Endothelial cell (in vitro differentiated cells): ENCODE measurements around the gene VEGFA. TPM values are rescaled to one million over a fixed set of nuclear protein-coding genes. Genes with fewer than 3 reads are reported as not detected.

Source experiments
- DNase-seq: peaks from one replicate; pipeline ENCODE4 v3.0.0; 2021; ENCODE audit warnings: low spot score
- H3K27ac Mint-ChIP-seq: one replicate; pipeline ENCODE4 v1.8.0; 2021; ENCODE audit warnings: mixed read lengths, inconsistent platforms; ENCODE audit not compliant: unreplicated experiment
- H3K27me3 Mint-ChIP-seq: one replicate; pipeline ENCODE4 v1.8.0; 2021; ENCODE audit warnings: mild to moderate bottlenecking, moderate library complexity, mixed read lengths, inconsistent platforms; ENCODE audit not compliant: unreplicated experiment
- H3K36me3 Mint-ChIP-seq: one replicate; pipeline ENCODE4 v1.8.0; 2021; ENCODE audit warnings: mild to moderate bottlenecking, low read depth, mixed read lengths, inconsistent platforms; ENCODE audit not compliant: unreplicated experiment
- H3K4me1 Mint-ChIP-seq: one replicate; pipeline ENCODE4 v1.8.0; 2021; ENCODE audit warnings: mild to moderate bottlenecking, mixed read lengths, inconsistent platforms; ENCODE audit not compliant: unreplicated experiment
- H3K4me3 Mint-ChIP-seq: one replicate; pipeline ENCODE4 v1.8.0; 2021; ENCODE audit warnings: mild to moderate bottlenecking, mixed read lengths, inconsistent platforms; ENCODE audit not compliant: unreplicated experiment
- H3K9me3 Mint-ChIP-seq: one replicate; pipeline ENCODE4 v1.8.0; 2021; ENCODE audit warnings: mixed read lengths, inconsistent platforms; ENCODE audit not compliant: unreplicated experiment
- total RNA-seq: library from RNA; stranded (reverse); fragmentation: NEBNext Ultra II Directional; extraction: Animal tissue kit (Norgen Biotek cat#: 25700); gene quantifications from one replicate; pipeline ENCODE4 v1.2.1, GENCODE V29; 2021; ENCODE audit not compliant: unreplicated experiment
- TF ChIP-seq, protein P1 (sequence below): fragments of 200-600 bp; sonication (generic); IDR thresholded peaks from one replicate; pipeline ENCODE4 v1.5.0; 2021; ENCODE audit warnings: antibody characterized with exemption; ENCODE audit not compliant: unreplicated experiment

VEGFA gene
- total RNA-seq, 1 donor from 2014 or later, result 3.5 TPM

DNA sequence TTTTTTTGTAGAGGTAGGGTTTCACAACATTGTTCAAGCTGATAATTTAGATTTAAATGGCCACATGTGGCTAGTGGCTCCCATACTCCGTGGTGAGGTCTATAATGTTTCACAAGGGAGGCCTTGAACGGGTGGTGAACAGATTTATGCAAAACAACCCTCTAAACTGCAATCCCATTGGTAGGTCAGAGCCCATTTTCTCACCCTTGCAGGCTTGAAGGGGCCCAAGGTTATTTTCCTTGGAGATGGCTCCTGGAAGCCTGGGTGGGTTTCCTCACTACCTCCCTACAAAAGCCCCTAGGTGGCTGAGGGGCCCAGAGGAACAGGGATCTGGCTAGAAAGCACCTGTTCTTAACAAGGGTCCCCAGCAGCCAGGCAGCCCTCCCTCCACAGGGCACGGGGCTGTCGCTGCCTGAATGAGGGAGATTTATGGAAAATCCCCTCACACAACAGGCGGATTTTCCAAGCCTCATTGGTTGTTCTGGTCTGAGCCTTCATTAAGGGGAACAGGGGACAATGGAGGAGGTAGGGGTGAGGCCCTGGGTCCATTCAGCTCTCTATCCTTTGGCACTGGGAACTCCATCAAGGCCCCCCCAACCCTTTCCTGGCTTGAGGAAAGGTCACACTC lies 64.6 kb downstream of the VEGFA start:
- no peak overlapping the region for H3K4me3 Mint-ChIP-seq
- no peak for DNase-seq
- H3K27me3 Mint-ChIP-seq, result peaks cover 3% of the 10 kb centered on the region
- TF ChIP-seq, protein P1, sequence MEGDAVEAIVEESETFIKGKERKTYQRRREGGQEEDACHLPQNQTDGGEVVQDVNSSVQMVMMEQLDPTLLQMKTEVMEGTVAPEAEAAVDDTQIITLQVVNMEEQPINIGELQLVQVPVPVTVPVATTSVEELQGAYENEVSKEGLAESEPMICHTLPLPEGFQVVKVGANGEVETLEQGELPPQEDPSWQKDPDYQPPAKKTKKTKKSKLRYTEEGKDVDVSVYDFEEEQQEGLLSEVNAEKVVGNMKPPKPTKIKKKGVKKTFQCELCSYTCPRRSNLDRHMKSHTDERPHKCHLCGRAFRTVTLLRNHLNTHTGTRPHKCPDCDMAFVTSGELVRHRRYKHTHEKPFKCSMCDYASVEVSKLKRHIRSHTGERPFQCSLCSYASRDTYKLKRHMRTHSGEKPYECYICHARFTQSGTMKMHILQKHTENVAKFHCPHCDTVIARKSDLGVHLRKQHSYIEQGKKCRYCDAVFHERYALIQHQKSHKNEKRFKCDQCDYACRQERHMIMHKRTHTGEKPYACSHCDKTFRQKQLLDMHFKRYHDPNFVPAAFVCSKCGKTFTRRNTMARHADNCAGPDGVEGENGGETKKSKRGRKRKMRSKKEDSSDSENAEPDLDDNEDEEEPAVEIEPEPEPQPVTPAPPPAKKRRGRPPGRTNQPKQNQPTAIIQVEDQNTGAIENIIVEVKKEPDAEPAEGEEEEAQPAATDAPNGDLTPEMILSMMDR, result no peak
- H3K9me3 Mint-ChIP-seq, result no peaks in the 10 kb centered on the region
- H3K4me1 Mint-ChIP-seq, result no peaks in the 10 kb centered on the region
- no peaks in the 10 kb centered on the region for H3K36me3 Mint-ChIP-seq
- no peak overlapping the region for H3K27ac Mint-ChIP-seq

DNA sequence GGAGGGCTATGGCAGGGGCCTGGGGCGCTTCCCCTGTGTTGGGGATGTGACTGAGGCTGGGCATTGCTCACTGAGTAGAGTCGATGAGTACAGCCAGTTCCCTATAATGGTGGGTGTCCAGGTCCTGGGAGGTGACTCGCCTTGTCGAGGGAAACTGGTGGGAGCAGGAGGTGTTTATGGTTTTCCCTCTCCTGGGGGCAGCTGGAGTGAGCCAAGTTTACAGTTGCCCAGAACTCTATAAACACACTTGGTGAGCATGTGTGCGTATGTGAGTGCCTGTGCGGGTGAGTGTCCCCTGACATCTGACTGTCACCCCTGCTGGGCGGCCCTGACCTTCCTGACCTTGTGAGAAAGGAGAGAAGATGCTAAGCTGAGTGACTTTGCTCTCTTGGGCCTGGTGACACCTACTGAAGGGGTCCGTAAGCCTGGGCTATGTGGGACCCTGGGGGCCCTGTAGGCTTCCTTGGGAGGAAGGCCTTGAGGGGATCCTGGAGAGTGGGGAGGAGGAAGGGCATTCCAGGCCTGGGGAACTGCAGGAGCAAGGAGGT lies 65.9 kb downstream of the VEGFA start:
- H3K9me3 Mint-ChIP-seq, result no peaks in the 10 kb centered on the region
- no peak overlapping the region for H3K27ac Mint-ChIP-seq
- no peak overlapping the region for H3K4me3 Mint-ChIP-seq
- H3K27me3 Mint-ChIP-seq, result peaks cover 3% of the 10 kb centered on the region
- TF ChIP-seq, protein P1, result no peak
- no peak for DNase-seq
- H3K4me1 Mint-ChIP-seq, result no peaks in the 10 kb centered on the region
- no peaks in the 10 kb centered on the region for H3K36me3 Mint-ChIP-seq

Other genes with a start within 250 kb of the VEGFA start
- gene XPO5, start 194.2 kb upstream of the VEGFA start, total RNA-seq, result 37.6 TPM
- gene POLH, start 194.0 kb upstream of the VEGFA start, total RNA-seq, result 12.5 TPM
- gene GTPBP2, start 140.9 kb upstream of the VEGFA start, total RNA-seq, result 76.6 TPM
- gene MAD2L1BP, start 134.4 kb upstream of the VEGFA start, total RNA-seq, result 26.8 TPM
- not detected for gene RSPH9, start 125.2 kb upstream of the VEGFA start, total RNA-seq
- gene MRPS18A, start 82.4 kb upstream of the VEGFA start, total RNA-seq, result 45.5 TPM